Calu3 (cell line): ENCODE data around the gene SNCAIP. TPM values are rescaled to one million over a fixed set of nuclear protein-coding genes. Genes with fewer than 3 reads are reported as not detected.

Experiments
- BruUV-seq: library from RNA; stranded (reverse); fragments of 400-500 nt; replicated peaks from 2 replicates; lab custom pipeline; 2021; lab: Mats Ljungman, UMichigan
- CTCF ChIA-PET: fragments of 300-600 bp; sonication (Branson Sonifier 250); formaldehyde crosslinking; loops from one replicate; lab custom pipeline; 2022; ENCODE audit warnings: antibody characterized with exemption; lab: Charles Lee
- DNase-seq: peaks from one replicate; pipeline ENCODE4 v3.0.0; 2022
- H3K27ac Mint-ChIP-seq: one replicate; pipeline ENCODE4 v1.8.0; 2022; ENCODE audit warnings: mixed read lengths; ENCODE audit not compliant: unreplicated experiment
- H3K27me3 Mint-ChIP-seq: one replicate; pipeline ENCODE4 v1.8.0; 2022; ENCODE audit warnings: mixed read lengths; ENCODE audit not compliant: unreplicated experiment
- H3K36me3 Mint-ChIP-seq: one replicate; pipeline ENCODE4 v1.8.0; 2022; ENCODE audit warnings: mild to moderate bottlenecking, moderate library complexity, mixed read lengths; ENCODE audit not compliant: insufficient read depth, unreplicated experiment
- H3K4me1 Mint-ChIP-seq: one replicate; pipeline ENCODE4 v1.8.0; 2022; ENCODE audit warnings: mild to moderate bottlenecking, low read depth, mixed read lengths; ENCODE audit not compliant: unreplicated experiment
- H3K4me3 Mint-ChIP-seq: one replicate; pipeline ENCODE4 v1.8.0; 2022; ENCODE audit warnings: mild to moderate bottlenecking, low read depth, moderate library complexity, mixed read lengths; ENCODE audit not compliant: unreplicated experiment
- H3K9me3 Mint-ChIP-seq: one replicate; pipeline ENCODE4 v1.8.0; 2022; ENCODE audit warnings: low read depth, mixed read lengths; ENCODE audit not compliant: unreplicated experiment
- CTCF ChIP-seq: fragments of 200-600 bp; IDR thresholded peaks from one replicate; pipeline ENCODE4 v1.8.0; 2022; ENCODE audit warnings: antibody characterized with exemption; ENCODE audit not compliant: unreplicated experiment
- intact Hi-C: fragments of 100-400 bp; cut with micrococcal nuclease; formaldehyde crosslinking; loops from one replicate; pipeline ENCODE4 v1.10.0; 2022; ENCODE audit not compliant: unreplicated experiment
- total RNA-seq: library from RNA; stranded (reverse); gene quantifications from 2 replicates; pipeline ENCODE4 v1.2.3, GENCODE V29; 2022

The SNCAIP gene
- total RNA-seq, 1 experiment from 2014 or later: not detected

- Mint-ChIP-seq H3K27me3 (peaks cover 36% of the 10 kb centered on the region), H3K27ac (no peak overlapping the region)
These were observed 135.0 kb downstream of the SNCAIP start for GRCh38 chr5:122447072-122447471.

GRCh38 chr5:122447879-122448278 is 135.8 kb downstream of the SNCAIP start:
- Mint-ChIP-seq H3K27ac (no peak overlapping the region), H3K4me3 (no peak overlapping the region), H3K9me3 (no peaks in the 10 kb centered on the region), H3K27me3 (peaks cover 28% of the 10 kb centered on the region), H3K4me1 (no peaks in the 10 kb centered on the region), H3K36me3 (no peaks in the 10 kb centered on the region)
- intact Hi-C loops: no loop called here
- CTCF ChIA-PET: no interaction called here
- no peak for TF ChIP-seq CTCF
- DNase-seq: no peak
- BruUV-seq: no TSS peak

More at GRCh38 chr5:122447072-122447471, 135.0 kb downstream of the SNCAIP start:
- no TSS peak for BruUV-seq
- intact Hi-C loops: no loop called here
- Mint-ChIP-seq H3K4me3 (no peak overlapping the region), H3K9me3 (no peaks in the 10 kb centered on the region), H3K4me1 (no peaks in the 10 kb centered on the region), H3K36me3 (no peaks in the 10 kb centered on the region)
- DNase-seq: no peak
- CTCF ChIA-PET: no interaction called here
- no peak for TF ChIP-seq CTCF

GRCh38 chr5:122454541-122454940 is 142.5 kb downstream of the SNCAIP start:
- Mint-ChIP-seq H3K4me3 (no peak overlapping the region), H3K27ac (no peak overlapping the region), H3K36me3 (no peaks in the 10 kb centered on the region), H3K9me3 (no peaks in the 10 kb centered on the region), H3K27me3 (peaks cover 9% of the 10 kb centered on the region), H3K4me1 (peaks cover 9% of the 10 kb centered on the region)
- no TSS peak for BruUV-seq
- intact Hi-C loops: no loop called here
- no peak for DNase-seq
- CTCF ChIA-PET: no interaction called here
- no peak for TF ChIP-seq CTCF

- no peak overlapping the region for H3K4me3 Mint-ChIP-seq
- peaks cover 9% of the 10 kb centered on the region for H3K4me1 Mint-ChIP-seq
- BruUV-seq: no TSS peak
- peaks cover 3% of the 10 kb centered on the region for H3K27me3 Mint-ChIP-seq
- no peak for TF ChIP-seq CTCF
- H3K9me3 Mint-ChIP-seq: no peaks in the 10 kb centered on the region
- no peak for DNase-seq
- intact Hi-C loops: no loop called here
- CTCF ChIA-PET: no interaction called here
- H3K36me3 Mint-ChIP-seq: no peaks in the 10 kb centered on the region
- no peak overlapping the region for H3K27ac Mint-ChIP-seq
These were observed 143.9 kb downstream of the SNCAIP start for GRCh38 chr5:122455939-122456338.
